H7 (cell line): ENCODE data around the gene PPM1E. TPM values are rescaled to one million over a fixed set of nuclear protein-coding genes. Genes with fewer than 3 reads are reported as not detected.
"Not testable (repeated sequence)": the region's sequence is repeated elsewhere in the genome, so short reads cannot be mapped to it uniquely, and the experiment has no call there.

Source experiments
- DNase-seq: peaks from one replicate; pipeline ENCODE4 v3.0.0; 2012
- H3K27me3 ChIP-seq: 2 replicates; pipeline ENCODE4 v1.6.0; 2011; ENCODE audit warnings: mild to moderate bottlenecking, low read length; ENCODE audit not compliant: control insufficient read depth, insufficient read depth
- H3K36me3 ChIP-seq: replicated peaks from 2 replicates; pipeline ENCODE4 v1.5.1; 2011; ENCODE audit warnings: low read length; ENCODE audit not compliant: control insufficient read depth, insufficient read depth
- H3K4me3 ChIP-seq: 2 replicates; pipeline ENCODE4 v1.5.1; 2011; ENCODE audit warnings: low read depth, mild to moderate bottlenecking, control low read depth, low read length, moderate library complexity; ENCODE audit not compliant: insufficient read depth
- total RNA-seq: library from RNA; depleted of rRNA; stranded (reverse); fragments of >200 nt; shearing (Covaris generic); gene quantifications from 2 replicates; pipeline ENCODE4 v1.2.3, GENCODE V29; 2014; rRNA removed

The PPM1E gene
- 3.5 and 4.6 TPM in 2 replicates for total RNA-seq

DNA sequence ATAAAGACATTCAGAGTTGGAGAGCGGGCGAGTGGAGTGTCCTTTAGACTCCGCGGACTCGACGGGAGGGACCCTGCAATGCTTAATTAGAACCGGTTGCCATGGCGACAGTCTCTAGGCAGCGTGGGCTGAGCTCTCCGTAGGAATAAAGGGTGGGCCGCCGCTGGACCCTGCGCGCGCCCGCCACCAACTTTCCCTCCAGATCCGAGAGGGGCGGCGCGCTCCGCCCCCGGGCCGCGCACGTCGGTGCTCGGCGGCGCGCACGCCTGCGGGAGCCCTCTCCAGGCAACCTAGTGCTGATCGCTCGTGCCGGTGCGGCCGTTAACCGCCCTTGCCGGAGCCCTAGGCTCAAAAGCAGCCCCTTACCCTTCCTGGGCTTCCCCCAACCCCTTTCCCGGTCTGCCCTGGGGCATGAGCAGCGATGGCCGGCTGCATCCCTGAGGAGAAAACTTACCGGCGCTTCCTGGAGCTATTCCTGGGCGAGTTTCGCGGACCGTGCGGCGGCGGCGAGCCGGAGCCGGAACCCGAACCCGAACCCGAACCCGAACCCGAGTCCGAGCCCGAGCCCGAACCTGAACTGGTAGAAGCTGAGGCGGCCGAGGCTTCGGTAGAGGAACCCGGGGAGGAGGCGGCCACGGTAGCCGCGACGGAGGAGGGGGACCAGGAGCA lies at the start of gene PPM1E:
Gene PPM1E, plus strand, starts transcription at position 278 of the 669 bp plus-strand sequence.
- peaks cover 16% of the 10 kb centered on the region for H3K27me3 ChIP-seq
- peak; percentile 97 for DNase-seq
- no peaks in the 10 kb centered on the region for H3K36me3 ChIP-seq
- peak within 1 kb of the TSS; percentile 79 for H3K4me3 ChIP-seq

DNA sequence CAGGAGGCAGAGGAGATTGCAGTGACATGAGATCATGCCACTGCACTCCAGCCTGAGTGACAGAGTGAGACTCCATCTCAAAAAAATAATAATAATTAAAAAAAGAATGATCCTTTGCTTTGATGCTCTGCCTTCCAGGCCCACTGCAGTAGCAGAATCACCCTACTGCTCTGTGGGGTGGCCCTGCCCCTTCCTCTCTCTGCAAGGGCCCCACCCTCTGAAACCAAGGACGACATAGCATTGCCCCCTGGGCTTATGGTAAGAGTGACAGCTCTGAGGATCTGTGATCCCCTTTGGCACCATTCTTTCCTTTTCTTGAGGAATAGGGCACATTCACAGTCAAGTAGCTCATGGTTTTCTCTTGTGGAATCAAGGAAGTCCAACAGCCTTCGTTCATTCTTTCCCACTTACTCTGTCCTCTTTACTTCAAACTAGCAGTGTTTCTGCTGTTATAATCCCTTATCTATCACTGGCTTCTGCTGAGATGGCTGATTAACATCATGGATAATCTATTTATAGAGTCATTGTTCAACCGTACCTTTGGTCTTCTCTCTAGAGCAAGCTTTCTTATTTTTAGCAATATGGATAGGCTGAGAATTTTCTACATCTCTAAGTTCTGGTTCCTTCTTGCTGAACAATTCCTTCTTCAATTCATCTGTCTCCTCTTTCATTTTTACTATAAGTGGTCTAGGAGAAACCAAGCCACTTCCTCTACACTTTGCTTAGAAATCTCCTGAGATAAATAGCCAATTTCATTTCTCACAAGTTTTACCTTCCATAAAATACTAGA lies 49.1 kb upstream of the PPM1E start:
- Histone ChIP-seq H3K27me3 (no peaks in the 10 kb centered on the region), H3K36me3 (no peaks in the 10 kb centered on the region), H3K4me3 (no peak overlapping the region)
- DNase-seq = no peak

DNA sequence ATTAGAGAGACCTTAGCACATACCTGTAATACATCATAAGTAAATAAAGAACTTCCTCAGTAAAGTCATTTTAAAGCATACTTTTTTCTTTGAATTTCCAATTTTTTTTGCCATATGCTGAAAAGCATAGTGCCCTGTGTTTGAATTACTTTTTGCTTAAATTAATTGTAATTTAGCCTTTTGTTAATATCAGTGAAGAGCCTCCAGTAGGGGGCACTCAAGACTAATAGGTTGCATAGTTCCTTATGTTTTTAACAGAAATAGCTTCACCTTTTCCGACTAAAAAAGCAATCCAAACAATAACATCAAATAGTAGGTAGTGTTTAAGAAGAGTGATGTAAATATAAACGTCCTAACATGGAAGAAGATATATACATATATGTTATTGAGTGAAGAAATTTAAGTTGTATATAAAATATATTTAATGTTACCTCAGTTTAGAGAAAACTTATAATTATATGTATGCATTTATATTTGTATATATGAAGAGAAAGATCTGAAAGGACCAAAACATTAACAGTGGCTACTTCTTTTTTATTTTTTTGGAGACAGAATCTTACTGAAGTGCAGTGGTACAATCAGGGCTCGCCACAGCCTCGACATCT lies 44.6 kb upstream of the PPM1E start:
- peak; percentile 27 for DNase-seq
- Histone ChIP-seq H3K4me3 (no peak overlapping the region), H3K27me3 (no peaks in the 10 kb centered on the region), H3K36me3 (no peaks in the 10 kb centered on the region)

DNA sequence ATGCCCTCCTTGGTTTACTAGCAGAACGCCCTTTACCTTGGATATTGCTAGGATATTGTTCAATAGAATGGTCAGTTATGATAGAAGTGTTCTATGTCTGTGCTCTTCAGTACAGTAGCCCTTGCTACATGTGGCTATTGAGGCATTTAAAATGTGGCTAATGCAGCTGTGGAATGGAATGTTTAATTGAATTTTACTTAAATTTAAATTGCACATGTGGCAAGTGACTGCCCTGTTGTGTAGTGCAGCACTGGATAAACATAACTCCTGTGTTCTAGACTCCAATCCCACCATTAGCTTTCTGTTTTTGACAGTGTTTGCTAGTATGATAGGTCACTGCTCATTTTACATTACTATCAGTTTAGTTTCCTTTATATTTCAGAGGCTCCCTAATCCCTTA lies 33.4 kb upstream of the PPM1E start:
- Histone ChIP-seq H3K36me3 (no peaks in the 10 kb centered on the region), H3K4me3 (no peak overlapping the region), H3K27me3 (no peaks in the 10 kb centered on the region)
- no peak for DNase-seq

DNA sequence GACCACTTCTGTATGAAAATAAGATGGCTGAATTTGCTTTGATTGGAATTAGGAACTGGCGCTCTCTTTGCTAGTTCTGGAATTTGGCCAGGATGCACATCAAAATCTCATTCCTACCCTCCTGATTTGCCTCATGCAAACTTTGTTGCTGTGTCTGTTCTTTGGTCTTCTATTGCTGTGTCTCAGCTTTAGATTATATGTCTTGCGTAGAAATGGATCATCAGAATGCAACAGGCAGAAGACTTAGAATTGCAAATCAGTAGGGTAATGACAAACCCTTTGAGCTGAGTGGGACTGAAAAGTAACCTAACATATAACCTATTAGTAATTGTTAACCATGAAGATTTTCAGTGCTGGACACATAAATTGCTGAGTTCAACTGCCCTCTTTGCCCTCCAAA lies 33.0 kb upstream of the PPM1E start:
- Histone ChIP-seq H3K27me3 (no peaks in the 10 kb centered on the region), H3K36me3 (no peaks in the 10 kb centered on the region), H3K4me3 (no peak overlapping the region)
- no peak for DNase-seq

DNA sequence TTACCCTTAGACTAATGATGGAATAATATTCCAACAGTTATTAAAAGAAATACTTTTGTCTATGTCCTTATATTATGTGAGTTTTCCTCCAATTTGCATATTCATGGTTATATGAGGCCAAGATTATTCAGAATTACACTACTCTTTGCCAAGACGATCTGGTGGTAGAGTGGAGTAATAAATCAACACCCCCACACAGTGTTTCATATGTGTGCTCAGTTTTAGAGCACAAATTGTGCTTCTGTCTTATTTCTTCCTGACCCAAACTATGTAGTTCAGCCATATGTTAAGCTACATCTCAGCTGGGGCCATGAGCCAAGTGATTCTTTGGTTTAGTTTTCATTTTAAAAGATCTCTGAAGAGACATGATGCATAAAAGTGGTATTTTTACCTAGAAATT lies 26.9 kb upstream of the PPM1E start:
- Histone ChIP-seq H3K27me3 (no peaks in the 10 kb centered on the region), H3K36me3 (no peaks in the 10 kb centered on the region), H3K4me3 (no peak overlapping the region)
- no peak for DNase-seq

DNA sequence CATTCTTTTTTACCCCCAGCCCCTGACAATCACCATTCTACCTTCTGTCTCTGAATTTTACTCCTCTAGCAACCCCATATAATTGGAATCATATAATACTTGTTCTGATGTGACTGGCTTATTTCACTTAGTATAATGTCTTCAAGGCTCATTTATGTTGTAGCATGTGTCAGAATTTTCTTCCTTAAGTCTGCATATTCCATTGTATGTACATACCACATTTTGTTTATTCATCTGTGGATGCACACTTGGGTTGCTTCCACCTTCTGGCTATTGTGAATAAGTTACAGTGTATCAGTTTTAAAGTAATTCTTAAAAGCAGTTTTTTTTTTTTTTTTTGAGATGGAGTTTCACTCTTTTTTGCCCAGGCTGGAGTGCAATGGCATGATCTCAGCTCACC lies 24.7 kb upstream of the PPM1E start:
- H3K4me3 ChIP-seq = no peak overlapping the region
- H3K27me3 ChIP-seq = no peaks in the 10 kb centered on the region
- no peaks in the 10 kb centered on the region for H3K36me3 ChIP-seq
- DNase-seq = no peak

- H3K4me3 ChIP-seq = no peak overlapping the region
- DNase-seq = no peak
- H3K36me3 ChIP-seq = no peaks in the 10 kb centered on the region
- H3K27me3 ChIP-seq = no peaks in the 10 kb centered on the region
Observed at GRCh38 chr17:58734040-58734439, 21.6 kb upstream of the PPM1E start.

DNA sequence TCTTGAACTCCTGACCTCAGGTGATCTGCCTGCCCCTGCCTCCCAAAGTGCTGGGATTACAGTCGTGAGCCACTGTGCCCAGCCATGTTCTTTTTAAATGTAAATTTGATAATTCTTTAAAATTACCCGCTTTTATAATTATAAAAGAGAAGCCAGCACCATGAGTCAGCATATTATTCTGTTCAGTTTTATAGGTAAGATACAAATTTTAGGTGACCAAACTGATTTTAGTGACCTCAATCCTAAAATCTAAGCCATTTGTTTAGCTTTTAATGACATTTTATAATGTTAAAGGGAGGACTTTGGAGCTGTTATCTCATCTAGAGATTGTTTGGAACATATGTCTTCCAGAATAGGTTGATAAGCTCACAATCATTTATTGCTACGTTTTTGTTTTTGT lies 20.8 kb upstream of the PPM1E start:
- DNase-seq = no peak
- no peaks in the 10 kb centered on the region for H3K36me3 ChIP-seq
- no peaks in the 10 kb centered on the region for H3K27me3 ChIP-seq
- H3K4me3 ChIP-seq = no peak overlapping the region

DNA sequence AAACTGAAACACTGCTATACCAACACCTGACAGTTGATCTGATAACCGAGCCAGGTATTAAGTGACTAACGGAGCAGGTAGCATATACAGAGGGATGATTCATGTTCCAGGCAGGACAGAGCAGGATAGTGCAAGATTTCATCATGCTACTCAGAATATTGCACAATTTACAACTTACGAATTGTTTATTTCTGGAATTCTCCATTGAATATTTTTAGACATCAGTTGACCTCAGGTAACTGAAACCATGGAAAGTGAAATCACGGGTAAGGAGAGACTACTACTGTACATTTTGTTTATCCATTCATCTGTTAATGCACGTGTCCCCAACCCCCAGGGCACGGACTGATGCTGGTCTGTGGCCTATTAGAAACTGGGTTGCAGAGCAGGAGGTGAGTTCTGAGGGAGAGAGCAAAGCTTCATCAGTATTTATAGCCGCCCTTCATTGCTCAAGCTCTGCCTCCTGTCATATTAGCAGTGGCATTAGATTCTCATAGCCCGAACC lies 14.5 kb upstream of the PPM1E start:
- DNase-seq = no peak
- Histone ChIP-seq H3K4me3 (no peak overlapping the region), H3K27me3 (no peaks in the 10 kb centered on the region), H3K36me3 (no peaks in the 10 kb centered on the region)

DNA sequence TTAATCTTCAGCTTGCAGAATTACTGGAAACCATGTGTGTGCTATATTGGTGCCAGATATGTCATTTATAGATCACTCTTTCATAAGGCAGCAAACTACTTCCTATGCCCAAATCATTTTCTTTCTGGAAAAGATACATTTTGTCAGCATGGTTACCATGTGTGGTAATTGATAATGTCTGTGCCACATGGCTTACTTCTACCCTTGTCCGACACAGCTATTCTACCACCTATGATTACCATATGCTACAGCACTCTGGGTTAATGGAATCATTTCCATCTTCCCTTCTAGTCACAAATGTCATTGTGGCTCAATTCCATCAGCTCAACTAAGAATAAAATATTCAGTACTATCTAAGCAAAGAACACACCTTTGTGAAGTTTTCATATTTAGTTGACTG lies 8.0 kb upstream of the PPM1E start:
- no peak overlapping the region for H3K4me3 ChIP-seq
- H3K36me3 ChIP-seq = no peaks in the 10 kb centered on the region
- no peak for DNase-seq
- H3K27me3 ChIP-seq = no peaks in the 10 kb centered on the region

- not testable (repeated sequence) for H3K27me3 ChIP-seq, DNase-seq, H3K4me3 ChIP-seq, H3K36me3 ChIP-seq
Observed at GRCh38 chr17:58749627-58750026, 6.0 kb upstream of the PPM1E start.

DNA sequence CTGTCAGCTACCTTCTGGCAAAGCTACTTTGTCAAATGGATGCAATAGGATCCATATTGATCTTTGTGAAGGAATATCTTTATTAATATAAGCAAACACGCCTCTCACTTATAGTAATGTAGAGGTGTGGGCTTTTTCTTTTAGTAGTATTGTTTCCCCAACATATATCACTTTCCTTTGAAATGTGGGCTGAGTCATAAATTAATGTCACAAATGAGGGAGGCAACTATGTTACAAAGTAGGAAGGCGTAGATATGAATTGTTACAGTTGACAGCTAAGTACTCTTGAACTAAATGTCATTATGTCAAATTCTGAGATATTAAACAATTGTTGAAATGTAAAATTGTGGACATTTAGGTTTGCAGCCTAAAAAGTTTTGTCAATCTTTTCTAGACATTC lies 2.6 kb upstream of the PPM1E start:
- Histone ChIP-seq H3K4me3 (no peak overlapping the region), H3K36me3 (no peaks in the 10 kb centered on the region), H3K27me3 (peaks cover 16% of the 10 kb centered on the region)
- DNase-seq = no peak

GRCh38 chr17:58755269-58755576 lies 431 bp upstream of the PPM1E start:
- DNase-seq = no peak
- Histone ChIP-seq H3K36me3 (no peaks in the 10 kb centered on the region), H3K27me3 (peaks cover 16% of the 10 kb centered on the region), H3K4me3 (peak overlapping the region; percentile 79)
